ENCODE measurements around the gene PLEKHF1. TPM values are rescaled to one million over a fixed set of nuclear protein-coding genes. Genes with fewer than 3 reads are reported as not detected.

PLEKHF1 gene
- polyA plus RNA-seq, 1 donor: 2.5 TPM

DNA sequence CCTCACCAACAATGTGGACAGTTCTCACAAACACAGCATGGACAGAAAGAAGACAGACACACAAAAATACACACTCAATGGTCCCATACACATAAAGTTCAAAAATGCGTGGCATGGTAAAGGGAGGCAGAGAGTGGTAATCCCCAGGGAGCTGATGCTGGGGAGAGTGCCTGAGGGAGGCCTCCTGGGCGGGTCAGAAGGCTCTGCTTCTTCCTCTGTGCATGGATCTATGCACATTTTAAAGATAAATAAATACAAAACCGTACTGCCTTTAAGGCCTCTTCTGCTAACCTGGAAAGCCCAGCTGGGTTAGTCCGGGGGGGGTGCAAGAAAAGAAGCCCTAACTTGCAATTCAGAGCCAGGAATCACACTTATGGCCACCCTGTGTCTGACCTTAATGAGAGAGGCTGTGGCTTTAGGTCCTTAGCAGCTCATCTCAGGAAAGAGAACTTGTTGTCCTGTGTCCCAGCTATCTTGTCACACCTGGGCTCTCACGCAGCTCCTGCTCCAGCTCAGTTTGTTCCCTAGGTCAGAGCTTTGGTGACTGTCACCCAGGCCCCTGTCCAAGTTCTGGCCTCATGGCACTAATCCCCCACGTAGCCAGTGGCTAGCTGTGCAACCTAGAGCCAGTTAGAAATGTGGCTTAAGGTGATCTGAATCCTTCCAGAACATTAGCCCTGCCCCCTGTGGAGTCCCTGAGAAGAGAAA lies 30.7 kb upstream of the PLEKHF1 start:
- Histone ChIP-seq H3K4me1 (ENCODE audit: control insufficient read depth, insufficient read depth, low read length) (no peaks in the 10 kb centered on the region), H3K27ac (ENCODE audit: low read length) (no peak overlapping the region)
- WGBS (ENCODE audit: insufficient coverage, low lambda C conversion rate): no CpG with 5 or more reads among the region's 6 CpGs

DNA sequence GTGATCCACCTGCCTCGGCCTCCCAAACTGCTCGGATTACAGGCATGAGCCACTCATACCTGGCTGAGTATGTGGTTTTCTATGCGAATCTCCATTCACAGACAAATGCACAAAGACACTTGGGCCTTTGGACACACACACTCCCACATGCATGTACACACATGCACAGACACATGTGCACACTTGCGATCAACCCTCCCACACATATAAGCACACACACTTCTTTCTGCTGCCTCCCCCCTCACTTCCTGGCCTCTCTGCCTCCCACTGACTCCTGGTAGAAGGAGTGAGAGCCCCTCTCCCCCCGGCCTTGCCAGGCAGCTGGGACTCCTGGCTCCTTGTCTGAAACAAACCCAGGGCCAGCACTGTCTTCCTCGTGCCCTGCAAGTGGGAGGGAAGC lies 29.3 kb upstream of the PLEKHF1 start:
- no peaks in the 10 kb centered on the region for H3K4me1 ChIP-seq (ENCODE audit: control insufficient read depth, insufficient read depth, low read length)
- H3K9me3 ChIP-seq (ENCODE audit: control insufficient read depth, low read depth, low read length): no peaks in the 10 kb centered on the region
- no peak for DNase-seq
- no peak overlapping the region for H3K27ac ChIP-seq (ENCODE audit: low read length)
- no peaks in the 10 kb centered on the region for H3K27me3 ChIP-seq (ENCODE audit: control insufficient read depth, insufficient read depth, low read length)
- WGBS (ENCODE audit: insufficient coverage, low lambda C conversion rate): no CpG with 5 or more reads among the region's 6 CpGs
- no peak overlapping the region for H3K4me3 ChIP-seq (ENCODE audit: low read length)
- H3K36me3 ChIP-seq (ENCODE audit: control insufficient read depth, insufficient read depth, low read length): no peaks in the 10 kb centered on the region

More for the DNA sequence above, 30.7 kb upstream of the PLEKHF1 start:
- DNase-seq: no peak
- Histone ChIP-seq H3K27me3 (ENCODE audit: control insufficient read depth, insufficient read depth, low read length) (no peaks in the 10 kb centered on the region), H3K36me3 (ENCODE audit: control insufficient read depth, insufficient read depth, low read length) (no peaks in the 10 kb centered on the region), H3K9me3 (ENCODE audit: control insufficient read depth, low read depth, low read length) (no peaks in the 10 kb centered on the region), H3K4me3 (ENCODE audit: low read length) (no peak overlapping the region)

GRCh38 chr19:29636553-29637360 lies 28.5 kb upstream of the PLEKHF1 start:
- H3K27me3 ChIP-seq (ENCODE audit: control insufficient read depth, insufficient read depth, low read length): no peaks in the 10 kb centered on the region
- WGBS (ENCODE audit: insufficient coverage, low lambda C conversion rate): 67% methylated on average over 3 of the region's 12 CpGs
- no peaks in the 10 kb centered on the region for H3K9me3 ChIP-seq (ENCODE audit: control insufficient read depth, low read depth, low read length)
- H3K4me3 ChIP-seq (ENCODE audit: low read length): no peak overlapping the region
- H3K36me3 ChIP-seq (ENCODE audit: control insufficient read depth, insufficient read depth, low read length): no peaks in the 10 kb centered on the region
- no peaks in the 10 kb centered on the region for H3K4me1 ChIP-seq (ENCODE audit: control insufficient read depth, insufficient read depth, low read length)
- H3K27ac ChIP-seq (ENCODE audit: low read length): no peak overlapping the region
- no peak for DNase-seq

GRCh38 chr19:29639086-29639485 lies 26.2 kb upstream of the PLEKHF1 start:
- no peaks in the 10 kb centered on the region for H3K4me1 ChIP-seq (ENCODE audit: control insufficient read depth, insufficient read depth, low read length)
- no peaks in the 10 kb centered on the region for H3K27me3 ChIP-seq (ENCODE audit: control insufficient read depth, insufficient read depth, low read length)
- no peak overlapping the region for H3K27ac ChIP-seq (ENCODE audit: low read length)
- no CpG with 5 or more reads among the region's 8 CpGs for WGBS (ENCODE audit: insufficient coverage, low lambda C conversion rate)
- no peak for DNase-seq
- H3K4me3 ChIP-seq (ENCODE audit: low read length): no peak overlapping the region
- H3K36me3 ChIP-seq (ENCODE audit: control insufficient read depth, insufficient read depth, low read length): no peaks in the 10 kb centered on the region
- H3K9me3 ChIP-seq (ENCODE audit: control insufficient read depth, low read depth, low read length): no peaks in the 10 kb centered on the region

DNA sequence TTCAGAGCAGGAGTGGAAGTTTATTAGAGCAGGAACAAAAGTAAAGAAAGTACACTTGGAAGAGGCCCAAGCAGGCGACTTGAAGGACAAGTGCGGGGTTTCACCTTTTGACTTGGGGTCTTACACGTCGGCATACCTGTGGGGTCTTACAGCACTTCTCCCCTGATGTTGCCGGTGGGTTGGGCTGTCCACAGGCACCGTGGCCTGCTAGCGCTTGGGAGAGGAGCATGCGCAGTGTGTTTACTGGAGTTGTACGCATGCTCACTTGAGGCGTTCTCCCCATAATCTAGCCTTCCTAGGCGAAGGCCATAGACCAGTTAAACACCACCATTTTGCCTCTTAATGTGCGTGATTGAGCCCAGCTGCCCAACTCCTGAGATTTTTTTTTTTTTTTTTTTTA lies 25.0 kb upstream of the PLEKHF1 start:
- Histone ChIP-seq H3K9me3 (ENCODE audit: control insufficient read depth, low read depth, low read length) (no peaks in the 10 kb centered on the region), H3K4me3 (ENCODE audit: low read length) (no peak overlapping the region), H3K27ac (ENCODE audit: low read length) (no peak overlapping the region), H3K36me3 (ENCODE audit: control insufficient read depth, insufficient read depth, low read length) (no peaks in the 10 kb centered on the region), H3K4me1 (ENCODE audit: control insufficient read depth, insufficient read depth, low read length) (no peaks in the 10 kb centered on the region), H3K27me3 (ENCODE audit: control insufficient read depth, insufficient read depth, low read length) (peaks cover 3% of the 10 kb centered on the region)
- no peak for DNase-seq
- no CpG with 5 or more reads among the region's 12 CpGs for WGBS (ENCODE audit: insufficient coverage, low lambda C conversion rate)

GRCh38 chr19:29641597-29641996 lies 23.7 kb upstream of the PLEKHF1 start:
- DNase-seq: no peak
- 100% methylated on average over 1 of the region's 2 CpGs for WGBS (ENCODE audit: insufficient coverage, low lambda C conversion rate)
- Histone ChIP-seq H3K27ac (ENCODE audit: low read length) (no peak overlapping the region), H3K4me3 (ENCODE audit: low read length) (no peak overlapping the region), H3K27me3 (ENCODE audit: control insufficient read depth, insufficient read depth, low read length) (peaks cover 6% of the 10 kb centered on the region), H3K36me3 (ENCODE audit: control insufficient read depth, insufficient read depth, low read length) (no peaks in the 10 kb centered on the region), H3K9me3 (ENCODE audit: control insufficient read depth, low read depth, low read length) (no peaks in the 10 kb centered on the region), H3K4me1 (ENCODE audit: control insufficient read depth, insufficient read depth, low read length) (no peaks in the 10 kb centered on the region)

DNA sequence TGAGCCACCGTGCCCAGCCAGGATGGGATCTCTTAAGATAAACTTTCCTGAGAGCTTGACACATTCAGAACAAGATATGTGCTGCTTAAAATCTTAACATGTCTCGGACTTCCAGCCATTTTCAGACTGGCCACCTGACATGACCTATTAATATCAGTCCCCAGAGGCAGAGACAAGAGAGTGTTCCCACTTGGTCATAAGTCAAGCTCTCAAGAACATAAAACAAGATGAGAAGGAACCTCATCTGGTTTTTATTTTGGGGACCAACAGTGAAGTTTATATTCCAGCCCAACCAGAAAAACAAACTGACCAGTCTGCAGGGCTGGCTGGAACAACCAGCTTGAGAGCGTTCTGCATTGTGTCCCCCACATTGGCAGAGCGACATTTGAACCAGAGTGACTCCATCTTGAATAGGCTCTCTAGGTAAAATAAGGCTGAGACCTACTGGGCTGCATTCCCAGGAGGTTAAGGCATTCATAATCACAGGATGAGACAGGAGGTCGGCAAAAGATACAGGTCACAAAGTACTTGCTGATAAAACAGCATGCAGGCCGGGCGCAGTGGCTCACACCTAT lies 21.8 kb upstream of the PLEKHF1 start:
- Histone ChIP-seq H3K9me3 (ENCODE audit: control insufficient read depth, low read depth, low read length) (no peaks in the 10 kb centered on the region), H3K4me1 (ENCODE audit: control insufficient read depth, insufficient read depth, low read length) (no peaks in the 10 kb centered on the region), H3K27ac (ENCODE audit: low read length) (no peak overlapping the region), H3K27me3 (ENCODE audit: control insufficient read depth, insufficient read depth, low read length) (peaks cover 6% of the 10 kb centered on the region), H3K4me3 (ENCODE audit: low read length) (no peak overlapping the region), H3K36me3 (ENCODE audit: control insufficient read depth, insufficient read depth, low read length) (no peaks in the 10 kb centered on the region)
- DNase-seq: no peak
- WGBS (ENCODE audit: insufficient coverage, low lambda C conversion rate): no CpG with 5 or more reads among the region's 7 CpGs

- Histone ChIP-seq H3K27me3 (ENCODE audit: control insufficient read depth, insufficient read depth, low read length) (peaks cover 6% of the 10 kb centered on the region), H3K9me3 (ENCODE audit: control insufficient read depth, low read depth, low read length) (no peaks in the 10 kb centered on the region), H3K27ac (ENCODE audit: low read length) (no peak overlapping the region), H3K36me3 (ENCODE audit: control insufficient read depth, insufficient read depth, low read length) (no peaks in the 10 kb centered on the region), H3K4me3 (ENCODE audit: low read length) (no peak overlapping the region), H3K4me1 (ENCODE audit: control insufficient read depth, insufficient read depth, low read length) (no peaks in the 10 kb centered on the region)
- WGBS (ENCODE audit: insufficient coverage, low lambda C conversion rate): 80% methylated on average over 1 of the region's 6 CpGs
- no peak for DNase-seq
These were observed 21.1 kb upstream of the PLEKHF1 start for GRCh38 chr19:29644210-29644609.

GRCh38 chr19:29645491-29645867 lies 19.8 kb upstream of the PLEKHF1 start:
- Histone ChIP-seq H3K27me3 (ENCODE audit: control insufficient read depth, insufficient read depth, low read length) (peaks cover 6% of the 10 kb centered on the region), H3K4me3 (ENCODE audit: low read length) (no peak overlapping the region), H3K36me3 (ENCODE audit: control insufficient read depth, insufficient read depth, low read length) (no peaks in the 10 kb centered on the region), H3K9me3 (ENCODE audit: control insufficient read depth, low read depth, low read length) (no peaks in the 10 kb centered on the region), H3K27ac (ENCODE audit: low read length) (no peak overlapping the region), H3K4me1 (ENCODE audit: control insufficient read depth, insufficient read depth, low read length) (no peaks in the 10 kb centered on the region)
- DNase-seq: no peak
- no CpG with 5 or more reads among the region's 5 CpGs for WGBS (ENCODE audit: insufficient coverage, low lambda C conversion rate)

DNA sequence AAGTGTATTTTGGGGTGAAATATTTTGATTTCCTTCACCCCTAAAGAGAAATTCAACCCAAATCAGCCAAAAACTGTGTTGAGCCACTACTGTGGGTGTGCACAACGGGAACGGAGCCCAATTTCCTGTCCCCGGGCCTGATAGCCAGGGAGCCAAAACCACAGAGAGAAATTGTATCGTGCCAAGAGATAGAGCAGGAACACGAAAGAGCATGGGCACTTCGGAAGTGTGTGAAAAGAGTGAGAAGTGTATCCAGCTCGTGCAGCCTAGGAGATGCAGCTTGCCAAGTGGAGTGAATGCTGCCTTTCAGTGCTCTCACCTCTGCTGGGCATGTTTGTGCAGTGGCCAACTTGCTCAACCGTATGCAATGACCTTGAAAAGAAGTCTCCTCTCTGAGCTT lies 19.4 kb upstream of the PLEKHF1 start:
- Histone ChIP-seq H3K36me3 (ENCODE audit: control insufficient read depth, insufficient read depth, low read length) (no peaks in the 10 kb centered on the region), H3K4me3 (ENCODE audit: low read length) (no peak overlapping the region), H3K27ac (ENCODE audit: low read length) (no peak overlapping the region), H3K4me1 (ENCODE audit: control insufficient read depth, insufficient read depth, low read length) (no peaks in the 10 kb centered on the region), H3K9me3 (ENCODE audit: control insufficient read depth, low read depth, low read length) (no peaks in the 10 kb centered on the region), H3K27me3 (ENCODE audit: control insufficient read depth, insufficient read depth, low read length) (peaks cover 6% of the 10 kb centered on the region)
- WGBS (ENCODE audit: insufficient coverage, low lambda C conversion rate): no CpG with 5 or more reads among the region's 8 CpGs
- no peak for DNase-seq

Measured in large intestine (tissue), 3 donors.